H1 (cell line): ENCODE measurements around the gene MOB2. TPM values are rescaled to one million over a fixed set of nuclear protein-coding genes. Genes with fewer than 3 reads are reported as not detected.

Experiments
- CTCF ChIA-PET: fragments of 300-600 bp; sonication (Branson Sonifier 250); formaldehyde crosslinking; loops from one replicate; lab custom pipeline; 2021; ENCODE audit not compliant: partially characterized antibody; lab: Charles Lee
- POLR2A ChIA-PET: fragments of 300-600 bp; sonication (Branson Sonifier 250); formaldehyde crosslinking; loops from one replicate; lab custom pipeline; 2021; ENCODE audit warnings: inconsistent platforms; ENCODE audit not compliant: partially characterized antibody; lab: Charles Lee
- DNase-seq, 2 experiments: peaks; one replicate each; pipeline versions ENCODE4 v3.0.0 to v3.0.0-alpha.2; 2010 to 2022; ENCODE audit warnings: low spot score in 2 of 2, low read depth in 1 of 2, mixed read lengths in 1 of 2
- FAIRE-seq: peaks from 2 replicates; lab custom pipeline; 2011; peaks lifted over from hg19 to GRCh38; lab: Jason Lieb, UNC
- H2AFZ ChIP-seq: 2 replicates; pipeline ENCODE4 v1.8.1; 2012; ENCODE audit warnings: low read length, inconsistent platforms
- H2AK5ac ChIP-seq: 2 replicates; pipeline ENCODE4 v1.6.1; 2013; ENCODE audit warnings: low read depth, low read length
- H2BK120ac ChIP-seq: replicated peaks from 2 replicates; pipeline ENCODE3; 2013; ENCODE audit warnings: low read depth, low read length, inconsistent platforms
- H2BK12ac ChIP-seq: 2 replicates; pipeline ENCODE4 v1.6.1; 2013; ENCODE audit warnings: low read depth, low read length
- H2BK15ac ChIP-seq: 2 replicates; pipeline ENCODE4 v1.6.1; 2013; ENCODE audit warnings: low read length
- H2BK20ac ChIP-seq: 2 replicates; pipeline ENCODE4 v1.6.1; 2013; ENCODE audit warnings: low read length
- H2BK5ac ChIP-seq: 2 replicates; pipeline ENCODE4 v1.6.1; 2013; ENCODE audit warnings: low read depth, low read length
- H3K14ac ChIP-seq: 2 replicates; pipeline ENCODE4 v1.6.1; 2013; ENCODE audit warnings: inconsistent platforms; ENCODE audit not compliant: insufficient read length
- H3K18ac ChIP-seq: 2 replicates; pipeline ENCODE4 v1.6.1; 2013; ENCODE audit warnings: low read length; ENCODE audit errors: extremely low read depth
- H3K23ac ChIP-seq: 2 replicates; pipeline ENCODE4 v1.6.1; 2013; ENCODE audit warnings: inconsistent platforms; ENCODE audit not compliant: insufficient read length
- H3K23me2 ChIP-seq: 2 replicates; pipeline ENCODE4 v1.6.1; 2013; ENCODE audit warnings: low read depth, low read length
- H3K27ac ChIP-seq: 2 replicates; pipeline ENCODE4 v1.6.1; 2011; ENCODE audit warnings: low read depth, low read length, inconsistent platforms
- H3K27me3 ChIP-seq, 4 experiments: replicated peaks in 1 of 4; 1 replicate in 1 of 4; 2 replicates in 3 of 4; pipeline versions ENCODE4 v1.6.1 to v1.8.1; 2011 to 2013; ENCODE audit warnings: low read length in 3 of 4, mild to moderate bottlenecking in 3 of 4, inconsistent platforms in 2 of 4, mixed read lengths in 2 of 4, moderate library complexity in 1 of 4; ENCODE audit not compliant: control insufficient read depth in 3 of 4, insufficient read depth in 3 of 4; ENCODE audit errors: extremely low read depth in 1 of 4
- H3K36me3 ChIP-seq, 4 experiments: 2 replicates each; pipeline versions ENCODE4 v1.6.1 to v1.8.1; 2011 to 2013; ENCODE audit warnings: mild to moderate bottlenecking in 4 of 4, low read length in 3 of 4, moderate library complexity in 2 of 4, control low read depth in 1 of 4, inconsistent platforms in 1 of 4; ENCODE audit not compliant: insufficient read depth in 4 of 4, control insufficient read depth in 2 of 4
- H3K4ac ChIP-seq: replicated peaks from 2 replicates; pipeline ENCODE3; 2013; ENCODE audit warnings: low read length, low read depth, mixed read lengths, inconsistent platforms; ENCODE audit not compliant: insufficient read length
- H3K4me1 ChIP-seq, 4 experiments: replicated peaks in 1 of 4; 1 replicate in 1 of 4; 2 replicates in 3 of 4; pipeline versions ENCODE4 v1.6.1 to v1.8.1; 2011 to 2013; ENCODE audit warnings: low read length in 3 of 4, inconsistent platforms in 2 of 4, mixed read lengths in 1 of 4; ENCODE audit not compliant: insufficient read depth in 4 of 4, control insufficient read depth in 3 of 4
- H3K4me2 ChIP-seq, 2 experiments: 2 replicates each; pipeline versions ENCODE4 v1.6.1 to v1.8.1; 2011 to 2013; ENCODE audit warnings: low read depth in 2 of 2, low read length in 2 of 2, control low read depth in 1 of 2, inconsistent platforms in 1 of 2, mild to moderate bottlenecking in 1 of 2; ENCODE audit not compliant: insufficient read depth in 1 of 2
- H3K4me3 ChIP-seq, 4 experiments: fragments of 200-600, 300-600 bp in 1 of 4; sonication (generic), shearing (Covaris generic), sonication (Bioruptor Twin) in 1 of 4; 2 replicates each; pipeline versions ENCODE4 v1.5.1 to v1.8.1; 2011 to 2016; ENCODE audit warnings: low read length in 4 of 4, low read depth in 3 of 4, control low read depth in 2 of 4, inconsistent platforms in 2 of 4, mild to moderate bottlenecking in 2 of 4, mixed read lengths in 1 of 4, moderate library complexity in 1 of 4; ENCODE audit not compliant: insufficient read depth in 2 of 4; ENCODE audit errors: extremely low read depth in 1 of 4
- H3K56ac ChIP-seq: replicated peaks from 2 replicates; pipeline ENCODE3; 2013; ENCODE audit warnings: low read depth, mild to moderate bottlenecking, mixed read lengths, low read length, inconsistent platforms; ENCODE audit not compliant: insufficient read length
- H3K79me1 ChIP-seq: 2 replicates; pipeline ENCODE4 v1.6.1; 2013; ENCODE audit warnings: low read depth, low read length, control low read depth
- H3K79me2 ChIP-seq, 2 experiments: 2 replicates each; pipeline versions ENCODE4 v1.6.1 to v1.8.1; 2012 to 2013; ENCODE audit warnings: low read length in 2 of 2, mild to moderate bottlenecking in 2 of 2, inconsistent platforms in 1 of 2; ENCODE audit not compliant: insufficient read depth in 2 of 2, control insufficient read depth in 1 of 2
- H3K9ac ChIP-seq, 4 experiments: replicated peaks in 1 of 4; 1 replicate in 1 of 4; 2 replicates in 3 of 4; pipeline versions ENCODE4 v1.6.1 to v1.8.1; 2011 to 2013; ENCODE audit warnings: low read depth in 3 of 4, low read length in 3 of 4, control low read depth in 2 of 4, mild to moderate bottlenecking in 2 of 4, moderate library complexity in 2 of 4, inconsistent platforms in 1 of 4; ENCODE audit errors: extremely low read depth in 1 of 4
- H3K9me3 ChIP-seq, 2 experiments: 2 replicates each; pipeline versions ENCODE4 v1.6.1 to v1.8.1; 2012 to 2013; ENCODE audit warnings: mild to moderate bottlenecking in 2 of 2, moderate library complexity in 2 of 2, control low read depth in 1 of 2, inconsistent platforms in 1 of 2, low read depth in 1 of 2, low read length in 1 of 2, mixed read lengths in 1 of 2; ENCODE audit not compliant: insufficient read depth in 2 of 2
- H4K20me1 ChIP-seq, 2 experiments: replicated peaks in 1 of 2; 2 replicates each; pipeline versions ENCODE3 to v1.8.1; 2011 to 2013; ENCODE audit warnings: inconsistent platforms in 2 of 2, low read length in 2 of 2, mild to moderate bottlenecking in 1 of 2; ENCODE audit not compliant: insufficient read depth in 2 of 2, control insufficient read depth in 1 of 2
- H4K5ac ChIP-seq: 2 replicates; pipeline ENCODE4 v1.6.1; 2013; ENCODE audit warnings: low read length, low read depth, mixed read lengths, inconsistent platforms; ENCODE audit not compliant: insufficient read length
- H4K8ac ChIP-seq: 2 replicates; pipeline ENCODE4 v1.8.0; 2013; ENCODE audit warnings: mild to moderate bottlenecking, moderate library complexity, low read length, inconsistent platforms; ENCODE audit not compliant: insufficient read depth; ENCODE audit errors: extremely low read depth
- H4K91ac ChIP-seq: replicated peaks from 2 replicates; pipeline ENCODE3; 2013; ENCODE audit warnings: low read length, mixed read lengths, inconsistent platforms; ENCODE audit not compliant: insufficient read length
- ASH2L ChIP-seq: fragments of 200-600, 300-600 bp; sonication (generic); IDR thresholded peaks from one replicate; pipeline ENCODE4 v1.7.1; 2017; ENCODE audit warnings: low read length
- BRCA1 ChIP-seq: IDR thresholded peaks from 2 replicates; pipeline ENCODE4 v1.6.1; 2012; ENCODE audit warnings: low read depth, low read length, improper control_type of control experiment
- CBX8 ChIP-seq: fragments of 300-800, 300-1000 bp; sonication (generic); IDR thresholded peaks from 2 replicates; pipeline ENCODE4 v1.7.1; 2016; ENCODE audit warnings: low read depth, low read length, borderline replicate concordance
- CEBPB ChIP-seq: IDR thresholded peaks from 2 replicates; pipeline ENCODE4 v1.6.1; 2012; ENCODE audit warnings: low read depth, low read length
- CHD1 ChIP-seq: IDR thresholded peaks from 2 replicates; pipeline ENCODE4 v1.6.1; 2012; ENCODE audit warnings: low read depth, low read length, improper control_type of control experiment
- GABPA ChIP-seq: IDR thresholded peaks from 2 replicates; pipeline ENCODE4 v1.6.1; 2011; ENCODE audit warnings: mild to moderate bottlenecking, low read length, moderate library complexity, borderline replicate concordance; ENCODE audit not compliant: insufficient read depth
- HDAC6 ChIP-seq: IDR thresholded peaks from one replicate; pipeline ENCODE4 v1.7.1; 2012; ENCODE audit warnings: low read depth, mild to moderate bottlenecking, inconsistent platforms, low read length, moderate library complexity
- RFX5 ChIP-seq: IDR thresholded peaks from 2 replicates; pipeline ENCODE4 v1.6.1; 2011; ENCODE audit warnings: low read depth, low read length, improper control_type of control experiment, borderline replicate concordance
- SP4 ChIP-seq: IDR thresholded peaks from 2 replicates; pipeline ENCODE4 v1.6.1; 2012; ENCODE audit warnings: low read length, inconsistent platforms
- TEAD4 ChIP-seq: IDR thresholded peaks from 2 replicates; pipeline ENCODE4 v1.6.1; 2012; ENCODE audit warnings: low read depth, low read length, inconsistent platforms, mixed read lengths
- USF2 ChIP-seq: IDR thresholded peaks from 2 replicates; pipeline ENCODE4 v1.6.1; 2011; ENCODE audit warnings: low read length, improper control_type of control experiment
- WGBS, 2 experiments: shearing (Covaris generic) in 1 of 2; methylation state at CpG; one replicate each; pipeline versions ENCODE4 v1.1.6 to v1.1.7; 2013 to 2015; ENCODE audit warnings: low lambda C conversion rate in 2 of 2, mixed read lengths in 2 of 2, inconsistent platforms in 1 of 2, low coverage in 1 of 2, missing lambda C conversion rate in 1 of 2; ENCODE audit not compliant: insufficient replicate concordance in 2 of 2, insufficient coverage in 1 of 2, insufficient read length in 1 of 2; ENCODE audit errors: extremely low coverage in 1 of 2, missing lambda C conversion rate in 1 of 2; 5-methylcytosine and 5-hydroxymethylcytosine counted together
- polyA plus RNA-seq, 7 experiments: library from polyadenylated mRNA; depleted of rRNA in 3 of 7; stranded (reverse) in 5 of 7; unstranded in 2 of 7; fragments of >200 nt in 5 of 7; fragments of 200-250 nt in 2 of 7; gene quantifications; 1 replicate in 5 of 7; 2 replicates in 1 of 7; 4 replicates in 1 of 7; pipeline versions ENCODE4 v1.2.1 to v1.2.3, GENCODE V29; 2011 to 2013; ENCODE audit warnings: missing spikeins in 2 of 7, mixed read lengths in 2 of 7
- total RNA-seq: library from RNA; stranded (reverse); fragmentation: NEBNext Ultra II Directional; extraction: Animal tissue kit (Norgen Biotek cat#: 25700); gene quantifications from 2 replicates; pipeline ENCODE4 v1.2.1, GENCODE V29; 2021

Gene MOB2
- total and polyA plus RNA-seq, 2 of the 8 experiments (the other 6 are each of a cell fraction or from before 2014, with no cell fraction given), result 18.6 to 28.2 TPM

- peaks cover 6% of the 10 kb centered on the region for H3K79me1 ChIP-seq
- WGBS, 2 experiments, result 89% methylated on average over 27 of the region's 36 CpGs; no CpG with 5 or more reads in 1 of the 2 experiments
- no peaks in the 10 kb centered on the region for H3K9me3 ChIP-seq
- H4K20me1 ChIP-seq, result peaks cover 0 to 11% of the 10 kb centered on the region in 2 experiments
- no peaks in the 10 kb centered on the region; a peak in 1 of 4 replicates for H3K79me2 ChIP-seq
- H3K4me1 ChIP-seq, result no peaks in the 10 kb centered on the region
- H3K56ac ChIP-seq, result no peak overlapping the region
- no peak overlapping the region for H4K5ac ChIP-seq
- no peak overlapping the region for H3K23ac ChIP-seq
- no peak overlapping the region for H2BK12ac ChIP-seq
- H2BK5ac ChIP-seq, result no peak overlapping the region
- no peak overlapping the region for H2AK5ac ChIP-seq
- POLR2A ChIA-PET, result no interaction called here
- no peak overlapping the region for H4K91ac ChIP-seq
- FAIRE-seq, result no peak
- no peak overlapping the region for H2AFZ ChIP-seq
- H2BK15ac ChIP-seq, result no peak overlapping the region
- H3K18ac ChIP-seq, result no peak overlapping the region
- peak overlapping the region; percentile 91 for H4K8ac ChIP-seq
- H3K27me3 ChIP-seq, result no peaks in the 10 kb centered on the region
- no peak overlapping the region for H3K4me2 ChIP-seq
- CTCF ChIA-PET, result interaction anchor here (0.9 to 5.2 kb wide), 11 partner anchors 9 to 138 kb away, joined by 3 to 34 read pairs (median 4); no protein-coding TSS in a partner anchor
- no peaks in the 10 kb centered on the region for H3K23me2 ChIP-seq
- no peaks in the 10 kb centered on the region; a peak in 1 of 8 replicates for H3K36me3 ChIP-seq
- H2BK20ac ChIP-seq, result no peak overlapping the region
- peak overlapping the region; percentile 21; the same call in 1 of the 2 replicates for H3K27ac ChIP-seq
- no peak overlapping the region for H2BK120ac ChIP-seq
- no peak overlapping the region for H3K9ac ChIP-seq
- no peak overlapping the region for H3K4me3 ChIP-seq
- H3K14ac ChIP-seq, result no peak overlapping the region
- H3K4ac ChIP-seq, result no peak overlapping the region
- no peak for DNase-seq
- no peak for TF ChIP-seq GABPA
- TF ChIP-seq CBX8, result no peak
- no peak for TF ChIP-seq SP4
- no peak for TF ChIP-seq USF2
- no peak for TF ChIP-seq RFX5
- no peak for TF ChIP-seq HDAC6
- TF ChIP-seq CHD1, result no peak
- TF ChIP-seq CEBPB, result no peak
- no peak for TF ChIP-seq BRCA1
- no peak for TF ChIP-seq ASH2L
- no peak for TF ChIP-seq TEAD4
Observed at GRCh38 chr11:1480555-1481482, 5.8 kb downstream of the MOB2 start.
